HG03039 (cell line): ENCODE measurements around the gene ATF6B.
"Not testable (repeated sequence)": the region's sequence is repeated elsewhere in the genome, so short reads cannot be mapped to it uniquely, and the experiment has no call there.

Experiments used
- ATAC-seq: cut with Tn5 transposase; IDR thresholded peaks from one replicate; pipeline ENCODE4 v1.9.1; 2021; ENCODE audit warnings: mild to moderate bottlenecking, moderate library complexity; ENCODE audit not compliant: unreplicated experiment

The ATF6B gene

DNA sequence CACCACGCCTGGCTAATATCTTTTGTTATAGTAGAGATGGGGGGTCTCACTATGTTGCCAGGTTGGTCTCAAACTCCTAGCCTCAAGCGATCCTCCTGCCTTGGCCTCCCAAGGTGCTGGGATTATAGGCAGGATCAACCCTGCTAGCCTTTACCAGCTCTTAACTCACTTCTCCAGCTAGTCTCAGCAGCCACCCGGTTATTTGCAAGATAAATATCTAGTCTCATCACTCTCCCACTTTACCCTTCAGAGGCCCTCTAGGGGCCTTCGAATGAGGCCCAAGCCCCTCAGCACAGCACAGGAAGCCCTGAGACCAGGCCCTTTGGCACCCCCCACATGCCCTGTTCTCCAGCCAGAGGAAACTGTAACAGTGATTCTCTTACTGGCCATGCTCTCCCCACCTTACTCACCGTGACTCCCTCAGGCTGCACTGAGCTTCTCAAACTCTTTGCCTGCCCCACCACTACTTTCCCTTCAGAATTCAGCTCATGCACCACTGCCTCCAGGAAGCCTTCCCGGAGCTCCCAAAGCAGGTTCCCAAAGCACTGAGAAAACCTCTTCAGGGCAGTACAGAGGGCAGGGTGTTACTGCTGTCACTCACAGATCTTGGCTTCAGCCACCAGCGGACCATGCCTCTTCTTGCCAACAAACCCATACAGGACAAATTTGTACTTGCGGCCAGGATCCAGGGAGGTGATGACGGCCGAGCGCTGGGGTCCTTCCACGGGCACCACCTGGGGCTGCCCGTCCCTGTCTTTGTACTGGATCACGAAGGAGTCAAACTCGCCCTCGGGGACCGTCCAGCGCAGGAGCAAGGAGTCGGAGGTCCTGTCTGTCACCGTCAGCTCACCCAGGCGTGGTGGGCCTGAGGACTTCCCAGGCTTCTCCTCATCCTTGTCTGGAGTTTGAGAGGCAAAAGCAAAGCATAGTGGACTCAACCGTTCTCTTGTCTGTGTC, 44.0 kb downstream of the ATF6B start:
- ATAC-seq: no peak

DNA sequence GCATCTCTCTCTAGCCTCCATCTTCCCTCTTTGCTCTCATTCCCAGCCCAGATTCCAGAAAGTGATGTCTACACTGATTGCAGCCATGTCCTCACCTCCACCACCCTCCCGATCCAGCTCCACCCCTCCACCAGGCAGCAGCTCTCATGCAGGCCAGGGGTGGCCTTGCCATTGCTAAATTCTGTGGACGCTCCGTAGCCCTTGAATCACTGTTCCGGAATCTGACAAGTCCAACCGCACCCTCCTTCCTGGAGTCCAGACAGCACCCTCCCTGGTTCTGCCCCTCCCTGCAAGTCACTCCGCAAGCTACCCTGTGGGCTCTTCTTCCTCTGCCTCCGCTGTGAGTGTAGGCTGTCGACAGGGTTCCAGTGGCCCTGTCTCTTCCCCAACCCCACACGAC, 45.1 kb downstream of the ATF6B start:
- ATAC-seq: no peak

DNA sequence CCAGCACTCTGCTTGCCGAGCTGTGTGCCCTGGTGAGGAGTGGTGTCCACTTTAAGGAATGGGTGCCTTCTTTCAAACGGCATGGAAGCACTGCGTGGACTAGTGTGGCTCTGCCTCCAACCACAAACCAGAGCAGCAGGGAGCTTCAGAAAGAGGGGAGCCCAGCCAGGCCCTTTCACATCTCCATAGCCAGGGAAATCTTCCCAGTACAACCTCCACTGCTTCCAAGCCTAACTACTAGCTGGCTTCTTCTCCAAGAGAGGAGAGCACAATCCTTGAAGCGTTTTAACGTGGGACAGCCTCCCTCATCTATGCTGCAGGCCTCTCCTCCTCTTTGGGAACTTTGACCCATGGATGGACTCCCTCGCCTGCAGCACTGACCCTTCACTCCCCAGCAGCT, 45.6 kb downstream of the ATF6B start:
- no peak for ATAC-seq

DNA sequence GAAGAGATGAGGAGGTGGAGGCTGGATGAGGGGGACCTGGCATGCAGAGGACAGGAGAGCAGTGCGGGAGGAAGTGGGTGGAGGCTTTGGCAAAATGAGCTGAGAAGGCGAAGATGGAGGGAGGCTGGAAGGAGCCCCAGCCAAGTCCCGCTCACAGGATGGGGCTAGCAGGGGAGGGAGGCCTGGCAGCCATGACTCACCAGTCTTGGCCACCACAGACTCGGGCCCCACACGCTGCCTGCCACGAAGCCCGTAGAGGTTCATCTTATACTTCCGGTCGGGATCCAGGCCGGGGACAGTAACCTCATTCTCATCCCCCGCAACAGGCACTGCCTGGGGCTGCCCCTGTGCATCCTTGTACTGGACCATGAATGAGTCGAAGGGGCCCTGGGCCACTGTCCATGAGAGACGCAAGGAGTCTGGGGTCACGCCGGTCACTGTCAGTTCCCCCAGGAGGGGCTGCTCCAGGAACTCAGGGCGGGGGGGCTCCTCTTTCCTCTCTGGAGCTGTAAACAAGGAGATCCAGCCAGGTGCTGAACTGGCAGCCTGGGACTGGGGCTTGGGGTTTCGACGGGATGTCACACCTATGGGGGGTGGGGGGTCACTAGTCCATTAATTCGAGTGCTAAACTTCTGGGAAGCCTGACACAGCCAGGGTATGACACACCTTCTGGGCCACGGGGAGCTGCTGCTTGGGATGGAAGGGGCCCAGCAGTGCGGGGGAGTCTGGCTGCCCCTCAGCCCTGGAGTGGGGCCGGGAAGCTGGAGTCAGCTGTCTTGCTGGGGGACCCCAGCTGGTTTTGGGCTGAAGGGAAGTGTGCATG, 46.7 kb downstream of the ATF6B start:
- no peak for ATAC-seq

DNA sequence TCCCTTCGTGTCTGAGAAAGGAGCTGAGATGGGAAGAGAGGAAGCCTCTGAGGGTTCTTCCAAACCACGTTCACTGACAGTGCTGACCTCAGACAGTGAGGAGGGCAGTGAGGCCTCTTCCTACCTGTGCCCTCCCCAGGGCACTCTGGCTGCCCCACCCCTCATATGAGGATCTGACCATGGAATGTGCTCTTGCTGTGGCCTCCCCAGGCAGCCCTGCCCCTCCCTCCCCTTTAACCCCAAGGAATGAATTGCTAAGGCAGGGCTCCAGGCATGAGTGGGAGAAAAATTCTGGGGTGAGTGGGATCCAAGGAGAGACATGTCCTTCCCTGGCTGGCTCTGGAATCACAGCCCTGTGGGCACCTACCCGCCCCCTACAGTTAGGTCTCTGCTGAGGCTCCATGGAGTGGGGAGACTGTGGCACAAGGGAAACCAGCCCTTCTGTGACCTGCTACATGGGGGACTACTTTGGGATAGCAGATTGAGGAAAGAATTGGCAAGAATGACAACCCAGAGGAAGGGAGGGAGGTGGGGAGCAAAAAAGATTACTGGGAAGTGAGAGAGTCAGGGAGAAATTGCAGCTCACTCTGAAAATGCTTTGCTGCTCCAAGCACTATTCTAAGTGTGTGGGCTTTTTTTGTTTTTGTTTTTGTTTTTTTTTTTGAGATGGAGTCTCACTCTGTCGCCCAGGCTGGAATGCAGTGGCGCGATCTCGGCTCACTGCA, 48.3 kb downstream of the ATF6B start:
- ATAC-seq: no peak

DNA sequence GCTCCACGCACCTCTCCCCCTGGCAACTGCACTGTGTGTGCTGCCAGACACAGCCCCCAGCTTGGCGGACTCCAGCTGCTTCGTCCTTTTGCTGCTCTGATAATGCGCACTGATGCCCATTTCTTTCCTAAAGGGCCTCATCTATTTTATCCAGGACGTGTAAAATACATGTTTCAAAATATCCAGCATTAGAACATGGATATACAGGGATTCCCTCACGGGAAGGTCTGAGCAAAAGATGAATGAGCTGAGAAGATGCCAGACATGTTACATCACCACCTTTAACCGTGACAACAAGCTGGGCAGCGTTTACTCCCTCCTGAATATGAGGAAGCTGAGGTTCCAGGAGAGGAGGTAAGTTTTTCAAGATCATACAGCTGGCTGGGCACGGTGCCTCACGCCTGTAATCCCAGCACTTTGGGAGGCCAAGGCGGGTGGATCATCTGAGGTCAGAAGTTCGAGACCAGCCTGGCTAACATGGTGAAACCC, 51.7 kb downstream of the ATF6B start:
- no peak for ATAC-seq

DNA sequence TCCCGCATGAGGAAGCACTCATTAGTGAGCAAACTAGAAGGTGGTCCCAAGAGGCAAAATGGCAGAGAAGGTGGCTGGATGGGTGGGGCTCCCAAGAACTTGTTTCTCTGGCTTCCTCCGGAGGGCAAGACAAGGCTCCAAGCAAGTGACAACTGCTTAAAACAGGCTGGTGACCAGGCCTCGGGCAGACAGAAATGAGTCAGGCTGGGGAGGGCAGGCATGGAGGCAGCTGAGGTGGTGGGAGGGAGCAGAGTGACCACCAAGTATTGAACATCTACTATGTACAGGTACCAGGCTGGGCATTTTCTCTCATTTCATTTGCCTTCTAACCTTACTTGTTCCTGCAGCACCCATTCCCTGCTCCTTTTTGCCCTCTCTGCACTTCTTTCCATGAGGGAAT, 52.3 kb downstream of the ATF6B start:
- no peak for ATAC-seq

DNA sequence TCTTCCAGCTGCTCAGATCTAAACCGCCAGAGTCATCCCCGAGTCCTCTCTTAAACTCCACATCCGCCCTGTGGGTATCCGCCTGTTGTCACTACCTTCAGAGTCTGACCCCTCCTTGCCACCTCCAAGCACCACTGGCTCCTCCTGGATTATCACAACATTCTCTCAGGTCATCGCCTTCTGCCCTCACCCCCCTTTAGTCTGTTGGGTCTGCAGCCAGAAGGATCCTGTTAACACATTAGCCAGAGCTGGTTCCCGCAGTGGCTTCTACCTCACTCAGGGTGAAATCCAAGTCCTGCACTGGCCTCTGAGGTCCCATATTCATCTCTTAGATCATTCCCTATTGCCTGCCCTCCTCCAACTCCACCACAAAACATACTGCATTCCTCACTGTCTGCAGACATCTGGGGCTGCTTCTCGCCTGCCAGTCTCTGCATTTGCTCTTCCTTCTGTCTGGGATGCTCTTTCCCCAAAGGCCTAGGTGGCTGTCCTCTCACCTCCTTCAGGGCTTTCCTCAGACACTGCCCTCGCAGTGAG, 53.0 kb downstream of the ATF6B start:
- ATAC-seq: no peak

DNA sequence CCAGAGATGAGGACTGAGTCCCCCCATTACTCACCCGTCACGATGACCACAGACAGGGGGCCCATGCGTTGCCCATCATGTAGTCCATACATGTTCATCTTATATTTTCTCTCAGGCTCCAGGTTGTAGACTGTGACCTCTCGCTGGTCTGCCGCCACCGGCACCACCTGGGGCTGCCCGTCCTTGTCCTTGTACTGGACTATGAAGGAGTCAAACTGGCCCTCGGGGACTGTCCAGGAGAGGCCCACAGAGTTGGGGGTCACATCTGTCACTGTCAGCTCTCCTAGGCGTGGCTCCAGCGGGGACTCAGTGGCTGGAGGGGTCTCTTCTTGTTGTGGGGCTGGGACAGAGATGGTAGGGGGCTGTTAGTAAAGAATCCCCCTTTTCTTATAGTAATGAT, 54.4 kb downstream of the ATF6B start:
- ATAC-seq: no peak

DNA sequence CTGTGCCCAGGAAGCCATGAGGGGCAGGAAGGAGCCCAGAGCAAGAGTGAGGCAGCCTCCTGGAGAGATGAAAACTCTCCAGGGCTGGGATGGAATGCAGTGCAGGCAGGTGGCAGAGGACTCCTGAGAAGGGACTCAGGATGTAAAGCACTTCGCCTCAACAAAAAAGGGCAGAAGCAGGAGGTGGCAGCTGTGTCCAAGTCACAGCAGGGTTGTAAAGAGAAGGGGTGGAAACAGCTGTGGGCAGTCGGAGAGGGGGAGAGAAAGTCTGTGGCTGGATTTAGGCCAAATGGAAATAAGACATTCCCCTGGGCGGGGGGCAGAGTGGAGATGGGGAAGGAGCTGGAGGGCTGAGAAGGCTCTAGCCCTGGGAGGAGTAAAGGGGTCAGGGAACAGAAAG, 54.9 kb downstream of the ATF6B start:
- ATAC-seq: no peak

DNA sequence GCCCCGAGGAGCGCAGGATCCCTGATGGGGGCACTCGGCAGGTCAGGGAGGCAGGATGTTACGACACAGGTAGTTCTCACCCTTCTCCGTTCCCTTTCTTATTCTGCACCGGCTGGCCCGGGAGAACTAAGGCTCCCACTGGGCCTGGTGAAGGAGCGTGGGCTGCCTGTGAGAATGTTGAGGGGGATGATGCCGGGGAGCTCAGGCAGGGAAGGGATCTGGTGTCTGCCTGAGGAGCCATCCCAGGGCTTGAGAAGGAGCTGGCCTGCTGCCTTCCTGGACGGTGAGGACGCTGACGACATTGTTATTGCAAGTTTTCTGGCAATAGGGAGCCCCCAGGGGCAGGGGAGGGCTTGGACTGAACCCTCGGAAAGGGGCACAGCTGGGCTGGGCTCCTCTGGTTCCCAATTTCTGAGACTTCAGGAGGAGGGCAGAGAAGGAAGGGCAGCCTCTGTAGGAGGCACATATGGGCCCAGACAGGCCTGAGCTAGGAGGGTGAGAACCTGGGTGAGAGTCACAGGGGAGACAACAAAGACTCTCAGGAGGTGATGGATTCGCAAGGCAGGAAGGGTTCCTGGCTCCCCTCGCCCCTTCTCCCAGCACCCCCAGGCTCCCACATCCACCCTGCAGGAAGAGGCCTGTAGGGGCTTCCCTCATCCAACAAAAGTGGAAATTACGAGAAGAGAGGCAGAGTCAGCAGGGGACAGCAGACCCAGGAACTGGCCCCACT, 57.1 kb downstream of the ATF6B start:
- ATAC-seq: no peak

DNA sequence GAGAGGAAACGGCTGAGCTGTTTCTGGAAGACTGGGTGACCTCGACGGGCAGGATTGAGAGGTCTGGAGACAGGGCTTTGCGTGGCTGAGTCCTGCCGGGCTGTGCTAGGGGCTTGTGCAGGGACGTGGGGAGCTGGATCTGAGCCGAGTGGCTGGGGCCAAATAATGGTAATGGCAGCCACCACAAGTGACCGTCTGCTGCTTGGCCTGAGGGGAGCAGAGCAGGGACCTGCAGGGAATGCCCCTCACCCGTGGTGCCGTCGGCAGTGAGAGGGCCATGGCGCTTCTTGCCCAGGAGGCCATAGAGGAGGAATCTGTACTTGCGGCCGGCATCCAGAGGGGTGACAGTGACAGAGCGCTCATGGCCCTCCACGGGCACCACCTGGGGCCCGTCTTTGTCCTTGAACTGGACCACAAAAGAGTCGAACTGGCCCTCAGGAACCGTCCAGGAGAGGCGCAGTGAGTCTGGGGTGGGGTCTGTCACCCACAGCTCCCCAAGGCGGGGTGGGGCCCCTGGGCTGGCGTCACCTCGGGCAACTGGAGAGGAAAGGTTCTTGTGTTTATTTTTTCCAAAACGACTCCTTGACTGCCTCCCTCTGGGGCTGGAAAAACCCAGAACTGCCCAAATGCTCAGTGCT, 58.0 kb downstream of the ATF6B start:
- ATAC-seq: no peak

DNA sequence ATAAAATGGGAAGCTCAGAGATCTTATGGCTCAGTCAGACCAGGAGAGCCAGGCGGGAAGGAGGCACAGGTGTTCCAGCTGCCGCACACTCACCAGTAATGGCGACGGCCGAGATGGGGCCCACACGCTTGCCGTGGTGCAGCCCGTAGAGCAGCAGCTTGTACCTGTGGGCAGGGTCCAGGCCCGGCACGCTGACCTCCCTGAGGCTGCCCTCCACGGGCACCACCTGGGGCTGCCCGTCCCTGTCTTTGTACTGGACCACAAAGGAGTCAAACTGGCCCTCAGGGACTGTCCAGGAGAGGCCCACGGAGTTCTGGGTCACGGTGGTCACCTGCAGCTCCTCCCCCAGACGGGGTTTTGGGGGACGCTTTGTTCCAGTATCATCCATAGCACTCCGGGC, 58.6 kb downstream of the ATF6B start:
- ATAC-seq: no peak

DNA sequence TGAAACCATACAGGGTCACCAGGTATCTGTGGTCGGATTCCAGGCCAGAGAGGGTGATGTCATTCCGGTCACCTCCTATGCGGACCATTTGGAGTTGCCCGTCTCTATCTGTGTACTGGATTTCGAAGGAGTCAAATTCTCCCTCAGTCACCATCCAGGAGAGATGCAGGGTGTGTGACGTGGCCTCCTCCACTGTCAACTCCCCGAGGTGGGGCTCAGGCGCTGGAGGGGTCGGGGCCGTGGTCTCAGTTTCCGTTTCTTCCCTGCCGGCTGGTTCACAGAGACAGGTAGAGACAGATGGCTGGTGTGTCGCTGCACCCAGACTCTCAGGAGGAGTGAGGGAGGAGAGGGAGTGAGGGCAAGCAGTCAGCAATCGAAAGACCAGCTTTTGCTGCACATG, 59.2 kb downstream of the ATF6B start:
- no peak for ATAC-seq

DNA sequence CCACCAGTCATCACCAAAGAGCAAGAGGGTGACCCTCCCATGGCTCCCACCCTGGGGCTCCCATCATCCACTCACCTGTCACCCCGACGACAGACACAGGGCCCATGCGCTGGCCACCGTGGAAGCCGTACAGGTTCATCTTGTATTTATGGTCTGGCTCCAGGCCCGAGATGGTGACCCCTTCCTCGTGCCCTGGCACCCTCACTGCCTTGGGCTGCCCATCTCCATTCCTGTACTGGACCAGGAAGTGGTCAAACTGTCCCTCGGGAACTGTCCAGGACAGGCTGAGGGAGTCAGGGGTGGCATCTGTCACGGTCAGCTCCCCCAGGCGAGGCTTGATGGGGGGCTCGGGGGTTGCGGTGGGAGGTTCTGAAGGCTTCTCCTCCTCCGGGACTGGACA, 59.7 kb downstream of the ATF6B start:
- not testable (repeated sequence) for ATAC-seq

DNA sequence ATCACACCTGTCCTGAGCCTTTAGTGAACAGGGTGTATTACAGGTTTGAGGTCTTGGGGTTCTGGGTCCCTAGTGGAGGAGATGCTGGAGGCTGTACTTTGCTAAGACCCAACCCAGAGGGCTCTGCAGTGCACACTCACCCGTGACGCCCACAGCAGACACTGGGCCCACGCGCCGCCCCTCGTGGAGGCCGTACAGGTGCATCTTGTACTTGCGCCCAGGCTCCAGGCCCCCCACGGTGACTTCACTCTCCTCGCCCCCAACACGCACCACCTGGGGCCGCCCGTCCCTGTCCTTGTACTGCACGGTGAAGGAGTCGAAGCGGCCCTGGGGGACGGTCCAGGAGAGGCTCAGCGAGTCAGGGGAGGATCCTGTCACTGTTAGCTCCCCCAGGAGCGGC, 60.5 kb downstream of the ATF6B start:
- ATAC-seq: not testable (repeated sequence)
